K562 (cell line): ENCODE data around the gene JPH4. TPM values are rescaled to one million over a fixed set of nuclear protein-coding genes. Genes with fewer than 3 reads are reported as not detected.

Experiments used
- CAMTA2 ChIP-seq: fragments of 250-450 bp; sonication (Bioruptor Pico); conservative IDR thresholded peaks from 2 replicates; pipeline ENCODE4 v1.5.1; 2022
- CBX1 ChIP-seq: sonication (generic); IDR thresholded peaks from 2 replicates; pipeline ENCODE4 v1.6.1; 2016; ENCODE audit warnings: antibody characterized with exemption, low read depth, mild to moderate bottlenecking
- CBX5 ChIP-seq: IDR thresholded peaks from 2 replicates; pipeline ENCODE4 v1.6.1; 2014; ENCODE audit warnings: low read depth, borderline replicate concordance
- HDAC3 ChIP-seq: fragments of 450-650 bp; IDR thresholded peaks from 2 replicates; pipeline ENCODE4 v1.6.1; 2018; ENCODE audit warnings: borderline replicate concordance, mild to moderate bottlenecking, moderate library complexity; ENCODE audit not compliant: partially characterized antibody
- KDM2B ChIP-seq: fragments of 250-450 bp; sonication (Bioruptor Pico); IDR thresholded peaks from 2 replicates; pipeline ENCODE4 v1.8.0; 2021; ENCODE audit warnings: mild to moderate bottlenecking, moderate library complexity
- SMAD4 ChIP-seq: fragments of 250-450 bp; sonication (Bioruptor Pico); conservative IDR thresholded peaks from 2 replicates; pipeline ENCODE4 v1.8.0; 2021; ENCODE audit warnings: inconsistent platforms, mild to moderate bottlenecking, moderate library complexity
- ZKSCAN3 ChIP-seq: fragments of 250-450 bp; sonication (Bioruptor Pico); IDR thresholded peaks from 2 replicates; pipeline ENCODE4 v1.4.0; 2020
- ZNF184 ChIP-seq: sonication (generic); formaldehyde crosslinking; IDR thresholded peaks from 2 replicates; pipeline ENCODE4 v1.5.0; 2020; ENCODE audit warnings: missing genetic modification reagents
- ZNF699 ChIP-seq: fragments of 250-450 bp; sonication (Bioruptor Pico); IDR thresholded peaks from 2 replicates; pipeline ENCODE4 v1.8.0; 2021; ENCODE audit warnings: mild to moderate bottlenecking, moderate library complexity; ENCODE audit not compliant: insufficient replicate concordance
- polyA plus RNA-seq, 8 experiments: library from polyadenylated mRNA; depleted of rRNA in 4 of 8; stranded (reverse) in 5 of 8; unstranded in 3 of 8; fragments of >200 nt; fragmentation: Nextera tagmentation in 2 of 8; fragmentation: Illumina TruSeq in 1 of 8; extraction: Ambion mirVana in 2 of 8; extraction: Trizol in 1 of 8; gene quantifications; 2 replicates each; pipeline versions ENCODE4 v1.2.1 to v1.2.3, GENCODE V29; 2011 to 2014; ENCODE audit warnings: inconsistent platforms in 1 of 8, missing spikeins in 1 of 8
- total RNA-seq, 7 experiments: library from RNA; depleted of rRNA in 6 of 7; stranded (reverse); fragments of >200 nt in 6 of 7; fragmentation: Illumina TruSeq in 2 of 7; extraction: Trizol in 2 of 7; gene quantifications; 2 replicates each; pipeline versions ENCODE4 v1.2.1 to v1.2.3, GENCODE V29; 2011 to 2021; ENCODE audit warnings: low replicate concordance in 1 of 7
- TF ChIP-seq, protein P1 (sequence below): sonication (generic); formaldehyde crosslinking; IDR thresholded peaks from 2 replicates; pipeline ENCODE4 v1.8.0; 2022; ENCODE audit warnings: mild to moderate bottlenecking, missing genetic modification reagents
- TF ChIP-seq, protein P2 (sequence below): fragments of 450-650 bp; IDR thresholded peaks from 2 replicates; pipeline ENCODE4 v1.6.1; 2017; ENCODE audit warnings: antibody characterized with exemption, mild to moderate bottlenecking
- TF ChIP-seq, protein P3 (sequence below): fragments of 250-450 bp; sonication (Bioruptor Pico); IDR thresholded peaks from 2 replicates; pipeline ENCODE4 v1.5.0; 2021; ENCODE audit warnings: mild to moderate bottlenecking, moderate library complexity
- TF ChIP-seq, protein P4 (sequence below): fragments of 450-650 bp; formaldehyde crosslinking; IDR thresholded peaks from 2 replicates; pipeline ENCODE4 v1.4.0; 2020; ENCODE audit warnings: mild to moderate bottlenecking, moderate library complexity
- TF ChIP-seq, protein P5 (sequence below): fragments of 250-450 bp; sonication (Bioruptor Pico); IDR thresholded peaks from 2 replicates; pipeline ENCODE4 v1.5.0; 2021; ENCODE audit warnings: mild to moderate bottlenecking, borderline replicate concordance

JPH4 gene
- total and polyA plus RNA-seq, 9 of the 15 experiments (the other 6 are each of a cell fraction or from before 2014, with no cell fraction given): 0.04 to 0.13 (median 0.06) TPM; not detected in 5

DNA sequence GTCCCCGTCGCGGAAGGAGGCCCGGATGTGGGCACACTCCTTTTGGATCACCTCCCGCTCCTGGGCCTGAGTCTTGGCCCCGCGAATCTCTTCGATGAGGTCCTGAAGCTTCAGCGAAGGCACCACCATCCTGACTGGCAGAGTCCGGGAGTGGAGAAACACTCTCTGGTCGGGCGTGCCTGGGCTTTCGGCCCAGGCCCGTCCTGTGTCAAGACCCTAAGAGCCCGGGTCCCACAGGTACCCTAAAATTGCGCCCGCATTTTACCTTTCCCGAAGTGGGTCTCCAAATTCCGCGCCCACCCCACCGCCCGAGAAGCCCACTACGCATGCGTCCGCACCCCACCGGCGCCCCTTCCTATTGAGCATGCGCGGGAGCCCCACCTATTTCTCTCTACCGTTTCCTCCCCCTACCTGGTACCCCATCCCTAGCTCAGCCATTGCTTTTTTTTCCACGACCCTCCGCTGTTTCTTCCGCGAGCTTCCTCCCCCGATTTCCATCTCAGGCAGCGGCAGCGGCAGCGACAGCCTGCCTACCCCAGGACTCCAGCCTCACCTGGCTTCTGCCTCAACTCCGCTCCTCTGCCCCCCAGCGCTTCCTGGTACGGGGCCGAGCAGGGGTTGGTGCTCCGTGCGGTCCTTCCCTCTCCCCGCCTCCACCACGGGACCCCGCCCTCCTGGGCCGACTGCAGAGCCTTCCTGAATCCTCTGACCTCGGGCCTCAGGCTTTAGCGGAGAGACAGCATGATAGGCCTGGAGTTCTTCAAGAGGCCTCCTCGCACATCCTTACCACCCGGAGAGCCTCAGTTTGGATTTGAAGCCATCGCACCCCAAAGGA is 11.2 kb downstream of the JPH4 start, which contains the start of gene AP1G2 (continued):
- TF ChIP-seq, protein P1, sequence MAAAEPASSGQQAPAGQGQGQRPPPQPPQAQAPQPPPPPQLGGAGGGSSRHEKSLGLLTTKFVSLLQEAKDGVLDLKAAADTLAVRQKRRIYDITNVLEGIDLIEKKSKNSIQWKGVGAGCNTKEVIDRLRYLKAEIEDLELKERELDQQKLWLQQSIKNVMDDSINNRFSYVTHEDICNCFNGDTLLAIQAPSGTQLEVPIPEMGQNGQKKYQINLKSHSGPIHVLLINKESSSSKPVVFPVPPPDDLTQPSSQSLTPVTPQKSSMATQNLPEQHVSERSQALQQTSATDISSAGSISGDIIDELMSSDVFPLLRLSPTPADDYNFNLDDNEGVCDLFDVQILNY (CRISPR knock-in tag): no peak
- TF ChIP-seq SMAD4 (CRISPR knock-in tag) (no peak), CAMTA2 (CRISPR knock-in tag) (no peak), ZNF699 (CRISPR knock-in tag) (no peak), KDM2B (CRISPR knock-in tag) (no peak), CBX5 (no peak), ZNF184 (CRISPR knock-in tag) (no peak), HDAC3 (no peak), CBX1 (no peak), ZKSCAN3 (CRISPR knock-in tag) (no peak)
- TF ChIP-seq, protein P2, sequence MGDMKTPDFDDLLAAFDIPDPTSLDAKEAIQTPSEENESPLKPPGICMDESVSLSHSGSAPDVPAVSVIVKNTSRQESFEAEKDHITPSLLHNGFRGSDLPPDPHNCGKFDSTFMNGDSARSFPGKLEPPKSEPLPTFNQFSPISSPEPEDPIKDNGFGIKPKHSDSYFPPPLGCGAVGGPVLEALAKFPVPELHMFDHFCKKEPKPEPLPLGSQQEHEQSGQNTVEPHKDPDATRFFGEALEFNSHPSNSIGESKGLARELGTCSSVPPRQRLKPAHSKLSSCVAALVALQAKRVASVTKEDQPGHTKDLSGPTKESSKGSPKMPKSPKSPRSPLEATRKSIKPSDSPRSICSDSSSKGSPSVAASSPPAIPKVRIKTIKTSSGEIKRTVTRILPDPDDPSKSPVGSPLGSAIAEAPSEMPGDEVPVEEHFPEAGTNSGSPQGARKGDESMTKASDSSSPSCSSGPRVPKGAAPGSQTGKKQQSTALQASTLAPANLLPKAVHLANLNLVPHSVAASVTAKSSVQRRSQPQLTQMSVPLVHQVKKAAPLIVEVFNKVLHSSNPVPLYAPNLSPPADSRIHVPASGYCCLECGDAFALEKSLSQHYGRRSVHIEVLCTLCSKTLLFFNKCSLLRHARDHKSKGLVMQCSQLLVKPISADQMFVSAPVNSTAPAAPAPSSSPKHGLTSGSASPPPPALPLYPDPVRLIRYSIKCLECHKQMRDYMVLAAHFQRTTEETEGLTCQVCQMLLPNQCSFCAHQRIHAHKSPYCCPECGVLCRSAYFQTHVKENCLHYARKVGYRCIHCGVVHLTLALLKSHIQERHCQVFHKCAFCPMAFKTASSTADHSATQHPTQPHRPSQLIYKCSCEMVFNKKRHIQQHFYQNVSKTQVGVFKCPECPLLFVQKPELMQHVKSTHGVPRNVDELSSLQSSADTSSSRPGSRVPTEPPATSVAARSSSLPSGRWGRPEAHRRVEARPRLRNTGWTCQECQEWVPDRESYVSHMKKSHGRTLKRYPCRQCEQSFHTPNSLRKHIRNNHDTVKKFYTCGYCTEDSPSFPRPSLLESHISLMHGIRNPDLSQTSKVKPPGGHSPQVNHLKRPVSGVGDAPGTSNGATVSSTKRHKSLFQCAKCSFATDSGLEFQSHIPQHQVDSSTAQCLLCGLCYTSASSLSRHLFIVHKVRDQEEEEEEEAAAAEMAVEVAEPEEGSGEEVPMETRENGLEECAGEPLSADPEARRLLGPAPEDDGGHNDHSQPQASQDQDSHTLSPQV: 0 out of 2 replicates have a peak, but pooled peaks have one; percentile 12
- TF ChIP-seq, protein P3, sequence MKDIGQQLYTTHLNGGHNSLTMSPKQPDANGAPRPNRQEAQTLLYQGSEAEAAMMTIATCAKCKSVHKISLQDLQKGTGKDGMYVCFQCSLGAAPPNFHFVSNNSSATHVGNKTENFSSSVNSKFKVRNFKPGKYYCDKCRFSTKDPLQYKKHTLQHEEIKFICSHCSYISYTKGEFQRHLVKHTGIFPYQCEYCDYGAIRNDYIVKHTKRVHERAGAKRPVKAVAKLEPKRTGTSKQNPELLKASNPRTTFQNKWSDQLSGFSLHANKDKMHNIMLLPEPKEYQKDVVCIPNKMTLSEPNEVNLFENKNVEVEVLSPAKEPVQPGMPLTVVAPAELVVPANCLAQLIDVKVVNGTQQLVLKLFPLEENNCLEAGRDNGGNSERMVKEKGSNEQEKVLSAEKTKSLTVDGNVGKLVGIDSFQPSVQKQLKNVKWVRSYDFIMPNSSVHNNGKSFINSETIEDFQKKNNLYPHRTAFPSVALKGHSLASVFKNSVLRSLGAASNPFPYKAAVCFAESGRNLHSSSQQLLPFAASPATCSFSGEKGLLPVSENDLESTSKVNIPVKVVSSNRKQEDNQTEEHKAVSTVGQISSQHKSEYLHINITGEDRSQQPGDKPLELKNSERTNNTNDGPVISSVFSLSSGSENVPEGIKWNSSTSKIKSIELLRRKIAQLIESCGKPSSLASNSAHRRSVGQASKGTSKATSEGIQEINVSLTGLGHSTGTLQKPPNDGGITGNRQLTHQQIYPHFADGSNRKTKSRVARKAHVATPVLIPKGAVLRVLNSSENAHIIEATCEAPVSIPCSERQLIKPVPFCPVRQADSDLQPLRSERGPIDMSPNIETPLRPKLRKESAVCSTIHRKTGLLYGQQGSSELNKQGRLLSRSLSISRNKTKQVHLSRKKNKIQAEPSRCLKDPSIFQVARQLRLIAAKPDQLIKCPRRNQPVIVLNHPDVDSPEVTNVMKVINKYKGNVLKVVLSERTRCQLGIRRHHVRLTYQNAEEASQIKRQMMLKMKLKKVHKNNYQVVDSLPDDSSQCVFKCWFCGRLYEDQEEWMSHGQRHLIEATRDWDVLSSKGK (CRISPR knock-in tag): no peak
- TF ChIP-seq, protein P4, sequence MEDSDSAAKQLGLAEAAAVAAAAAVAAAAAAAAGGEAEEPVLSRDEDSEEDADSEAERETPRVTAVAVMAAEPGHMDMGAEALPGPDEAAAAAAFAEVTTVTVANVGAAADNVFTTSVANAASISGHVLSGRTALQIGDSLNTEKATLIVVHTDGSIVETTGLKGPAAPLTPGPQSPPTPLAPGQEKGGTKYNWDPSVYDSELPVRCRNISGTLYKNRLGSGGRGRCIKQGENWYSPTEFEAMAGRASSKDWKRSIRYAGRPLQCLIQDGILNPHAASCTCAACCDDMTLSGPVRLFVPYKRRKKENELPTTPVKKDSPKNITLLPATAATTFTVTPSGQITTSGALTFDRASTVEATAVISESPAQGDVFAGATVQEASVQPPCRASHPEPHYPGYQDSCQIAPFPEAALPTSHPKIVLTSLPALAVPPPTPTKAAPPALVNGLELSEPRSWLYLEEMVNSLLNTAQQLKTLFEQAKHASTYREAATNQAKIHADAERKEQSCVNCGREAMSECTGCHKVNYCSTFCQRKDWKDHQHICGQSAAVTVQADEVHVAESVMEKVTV: no peak; the same call in 1 of the 2 replicates
- TF ChIP-seq, protein P5, sequence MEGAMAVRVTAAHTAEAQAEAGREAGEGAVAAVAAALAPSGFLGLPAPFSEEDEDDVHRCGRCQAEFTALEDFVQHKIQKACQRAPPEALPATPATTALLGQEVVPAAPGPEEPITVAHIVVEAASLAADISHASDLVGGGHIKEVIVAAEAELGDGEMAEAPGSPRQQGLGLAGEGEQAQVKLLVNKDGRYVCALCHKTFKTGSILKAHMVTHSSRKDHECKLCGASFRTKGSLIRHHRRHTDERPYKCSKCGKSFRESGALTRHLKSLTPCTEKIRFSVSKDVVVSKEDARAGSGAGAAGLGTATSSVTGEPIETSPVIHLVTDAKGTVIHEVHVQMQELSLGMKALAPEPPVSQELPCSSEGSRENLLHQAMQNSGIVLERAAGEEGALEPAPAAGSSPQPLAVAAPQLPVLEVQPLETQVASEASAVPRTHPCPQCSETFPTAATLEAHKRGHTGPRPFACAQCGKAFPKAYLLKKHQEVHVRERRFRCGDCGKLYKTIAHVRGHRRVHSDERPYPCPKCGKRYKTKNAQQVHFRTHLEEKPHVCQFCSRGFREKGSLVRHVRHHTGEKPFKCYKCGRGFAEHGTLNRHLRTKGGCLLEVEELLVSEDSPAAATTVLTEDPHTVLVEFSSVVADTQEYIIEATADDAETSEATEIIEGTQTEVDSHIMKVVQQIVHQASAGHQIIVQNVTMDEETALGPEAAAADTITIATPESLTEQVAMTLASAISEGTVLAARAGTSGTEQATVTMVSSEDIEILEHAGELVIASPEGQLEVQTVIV (CRISPR knock-in tag): no peak
